ENCODE measurements around the gene SLAMF7. TPM values are rescaled to one million over a fixed set of nuclear protein-coding genes. Genes with fewer than 3 reads are reported as not detected.
"Not testable (repeated sequence)": the region's sequence is repeated elsewhere in the genome, so short reads cannot be mapped to it uniquely, and the experiment has no call there.

The SLAMF7 gene
- total RNA-seq, result 12.9 TPM

GRCh38 chr1:160739098-160739511 is at the start of gene SLAMF7:
Gene SLAMF7 (plus strand): TSS chr1:160739247. CDS start chr1:160739302, 55 bp downstream.
- H3K27me3 ChIP-seq (ENCODE audit: insufficient read depth, low read length), result no peaks in the 10 kb centered on the region
- H3K4me3 ChIP-seq (ENCODE audit: low read length), result peak within 1 kb of the TSS; percentile 44
- peaks cover 9% of the 10 kb centered on the region for H3K9me3 ChIP-seq (ENCODE audit: low read depth, low read length)
- H3K4me1 ChIP-seq (ENCODE audit: insufficient read depth, low read length), result peaks cover 58% of the 10 kb centered on the region

- not testable (repeated sequence) for H3K27me3 ChIP-seq (ENCODE audit: insufficient read depth, low read length); H3K9me3 ChIP-seq (ENCODE audit: low read depth, low read length); H3K4me3 ChIP-seq (ENCODE audit: low read length)
- H3K4me1 ChIP-seq (ENCODE audit: insufficient read depth, low read length), result peaks cover 19% of the 10 kb centered on the region
These were observed 46.7 kb upstream of the SLAMF7 start for GRCh38 chr1:160692390-160692789.

GRCh38 chr1:160702100-160702499 is 36.9 kb upstream of the SLAMF7 start:
- Histone ChIP-seq H3K4me3 (ENCODE audit: low read length) (no peak overlapping the region), H3K4me1 (ENCODE audit: insufficient read depth, low read length) (peaks cover 70% of the 10 kb centered on the region), H3K9me3 (ENCODE audit: low read depth, low read length) (no peaks in the 10 kb centered on the region), H3K27me3 (ENCODE audit: insufficient read depth, low read length) (no peaks in the 10 kb centered on the region)

GRCh38 chr1:160704250-160704649 is 34.8 kb upstream of the SLAMF7 start:
- no peaks in the 10 kb centered on the region for H3K27me3 ChIP-seq (ENCODE audit: insufficient read depth, low read length)
- no peak overlapping the region for H3K4me3 ChIP-seq (ENCODE audit: low read length)
- H3K9me3 ChIP-seq (ENCODE audit: low read depth, low read length), result no peaks in the 10 kb centered on the region
- H3K4me1 ChIP-seq (ENCODE audit: insufficient read depth, low read length), result peaks cover 90% of the 10 kb centered on the region

GRCh38 chr1:160705212-160705621 is 33.8 kb upstream of the SLAMF7 start:
- not testable (repeated sequence) for H3K4me3 ChIP-seq (ENCODE audit: low read length); H3K9me3 ChIP-seq (ENCODE audit: low read depth, low read length); H3K27me3 ChIP-seq (ENCODE audit: insufficient read depth, low read length)
- peaks cover 97% of the 10 kb centered on the region for H3K4me1 ChIP-seq (ENCODE audit: insufficient read depth, low read length)

- Histone ChIP-seq H3K9me3 (ENCODE audit: low read depth, low read length) (no peaks in the 10 kb centered on the region), H3K4me3 (ENCODE audit: low read length) (no peak overlapping the region), H3K27me3 (ENCODE audit: insufficient read depth, low read length) (no peaks in the 10 kb centered on the region), H3K4me1 (ENCODE audit: insufficient read depth, low read length) (peaks cover 96% of the 10 kb centered on the region)
These were observed 33.3 kb upstream of the SLAMF7 start for GRCh38 chr1:160705742-160706141.

- Histone ChIP-seq H3K27me3 (ENCODE audit: insufficient read depth, low read length) (no peaks in the 10 kb centered on the region), H3K4me1 (ENCODE audit: insufficient read depth, low read length) (peaks cover 89% of the 10 kb centered on the region), H3K4me3 (ENCODE audit: low read length) (peak overlapping the region; percentile 97), H3K9me3 (ENCODE audit: low read depth, low read length) (no peaks in the 10 kb centered on the region)
These were observed 32.4 kb upstream of the SLAMF7 start for GRCh38 chr1:160706526-160707235.

GRCh38 chr1:160707236-160708064 is 31.6 kb upstream of the SLAMF7 start:
- no peaks in the 10 kb centered on the region for H3K27me3 ChIP-seq (ENCODE audit: insufficient read depth, low read length)
- peak overlapping the region; percentile 97 for H3K4me3 ChIP-seq (ENCODE audit: low read length)
- no peaks in the 10 kb centered on the region for H3K9me3 ChIP-seq (ENCODE audit: low read depth, low read length)
- peaks cover 88% of the 10 kb centered on the region for H3K4me1 ChIP-seq (ENCODE audit: insufficient read depth, low read length)

- H3K27me3 ChIP-seq (ENCODE audit: insufficient read depth, low read length), result no peaks in the 10 kb centered on the region
- peak overlapping the region; percentile 97 for H3K4me3 ChIP-seq (ENCODE audit: low read length)
- no peaks in the 10 kb centered on the region for H3K9me3 ChIP-seq (ENCODE audit: low read depth, low read length)
- H3K4me1 ChIP-seq (ENCODE audit: insufficient read depth, low read length), result peaks cover 88% of the 10 kb centered on the region
These were observed 30.9 kb upstream of the SLAMF7 start for GRCh38 chr1:160708118-160708517.

- H3K27me3 ChIP-seq (ENCODE audit: insufficient read depth, low read length), result no peaks in the 10 kb centered on the region
- no peaks in the 10 kb centered on the region for H3K9me3 ChIP-seq (ENCODE audit: low read depth, low read length)
- H3K4me3 ChIP-seq (ENCODE audit: low read length), result peak overlapping the region; percentile 97
- H3K4me1 ChIP-seq (ENCODE audit: insufficient read depth, low read length), result peaks cover 86% of the 10 kb centered on the region
These were observed 30.2 kb upstream of the SLAMF7 start for GRCh38 chr1:160708801-160709200.

- no peaks in the 10 kb centered on the region for H3K27me3 ChIP-seq (ENCODE audit: insufficient read depth, low read length)
- H3K4me3 ChIP-seq (ENCODE audit: low read length), result peak overlapping the region; percentile 97
- H3K4me1 ChIP-seq (ENCODE audit: insufficient read depth, low read length), result peaks cover 84% of the 10 kb centered on the region
- H3K9me3 ChIP-seq (ENCODE audit: low read depth, low read length), result no peaks in the 10 kb centered on the region
These were observed 29.3 kb upstream of the SLAMF7 start for GRCh38 chr1:160709715-160710114.

- Histone ChIP-seq H3K4me3 (ENCODE audit: low read length) (peak overlapping the region; percentile 97), H3K4me1 (ENCODE audit: insufficient read depth, low read length) (peaks cover 78% of the 10 kb centered on the region), H3K9me3 (ENCODE audit: low read depth, low read length) (no peaks in the 10 kb centered on the region), H3K27me3 (ENCODE audit: insufficient read depth, low read length) (no peaks in the 10 kb centered on the region)
These were observed 28.4 kb upstream of the SLAMF7 start for GRCh38 chr1:160710517-160711252.

GRCh38 chr1:160711276-160711601 is 27.8 kb upstream of the SLAMF7 start:
- Histone ChIP-seq H3K27me3 (ENCODE audit: insufficient read depth, low read length) (no peaks in the 10 kb centered on the region), H3K9me3 (ENCODE audit: low read depth, low read length) (no peaks in the 10 kb centered on the region), H3K4me1 (ENCODE audit: insufficient read depth, low read length) (peaks cover 72% of the 10 kb centered on the region)

GRCh38 chr1:160711602-160712311 is 27.3 kb upstream of the SLAMF7 start, which contains the start of gene CD48:
Gene CD48 (minus strand): TSS chr1:160711822. CDS start chr1:160711763, 59 bp downstream.
- no peaks in the 10 kb centered on the region for H3K27me3 ChIP-seq (ENCODE audit: insufficient read depth, low read length)
- H3K4me3 ChIP-seq (ENCODE audit: low read length), result peak within 1 kb of the TSS; percentile 97
- peaks cover 67% of the 10 kb centered on the region for H3K4me1 ChIP-seq (ENCODE audit: insufficient read depth, low read length)
- no peaks in the 10 kb centered on the region for H3K9me3 ChIP-seq (ENCODE audit: low read depth, low read length)

More at GRCh38 chr1:160711276-160711601, 27.8 kb upstream of the SLAMF7 start:
- peak overlapping the region; percentile 97 for H3K4me3 ChIP-seq (ENCODE audit: low read length)

Data from mononuclear cell (primary cell).